ENCODE results near the gene MET. TPM values are rescaled to one million over a fixed set of nuclear protein-coding genes. Genes with fewer than 3 reads are reported as not detected.

The MET gene
- total and polyA plus RNA-seq, 2 donors from 2014 or later = 13.4 to 225 TPM

- no peak for FAIRE-seq
Observed at GRCh38 chr7:116842371-116842770, 170.4 kb downstream of the MET start.

GRCh38 chr7:116843378-116843777 lies 171.4 kb downstream of the MET start:
- DNase-seq (no peak), FAIRE-seq (no peak)
- TF ChIP-seq CTCF (IDR thresholded peaks at IDR 0.05; ENCODE audit: borderline replicate concordance, extremely low read depth, insufficient read depth) = no peak
- Histone ChIP-seq H3K27ac (ENCODE audit: low read depth in 2 of 2, low read length in 2 of 2) (no peak overlapping the region), H3K9ac (ENCODE audit: low read length in 3 of 3) (no peak overlapping the region), H3K27me3 (ENCODE audit: control insufficient read depth, insufficient read depth, low read length) (no peaks in the 10 kb centered on the region), H3K4me3 (ENCODE audit: low read length in 3 of 3) (no peak overlapping the region), H3K36me3 (ENCODE audit: control insufficient read depth in 2 of 3, insufficient read depth in 3 of 3, low read length in 3 of 3) (no peaks in the 10 kb centered on the region), H3K9me3 (ENCODE audit: control insufficient read depth in 2 of 3, insufficient read depth in 1 of 3, low read length in 3 of 3) (no peaks in the 10 kb centered on the region), H3K4me1 (ENCODE audit: control insufficient read depth in 2 of 3, insufficient read depth in 2 of 3, low read depth in 1 of 3, low read length in 3 of 3) (no peaks in the 10 kb centered on the region)
- intact Hi-C loops (cut with DNase I) = no loop called here

More at GRCh38 chr7:116842371-116842770, 170.4 kb downstream of the MET start:
- no peaks in the 10 kb centered on the region for H3K4me1 ChIP-seq (ENCODE audit: control insufficient read depth in 2 of 3, insufficient read depth in 2 of 3, low read depth in 1 of 3, low read length in 3 of 3)
- intact Hi-C loops (cut with DNase I) = no loop called here
- no peak for TF ChIP-seq CTCF (IDR thresholded peaks at IDR 0.05; ENCODE audit: borderline replicate concordance, extremely low read depth, insufficient read depth)
- no peaks in the 10 kb centered on the region for H3K9me3 ChIP-seq (ENCODE audit: control insufficient read depth in 2 of 3, insufficient read depth in 1 of 3, low read length in 3 of 3)
- no peaks in the 10 kb centered on the region for H3K36me3 ChIP-seq (ENCODE audit: control insufficient read depth in 2 of 3, insufficient read depth in 3 of 3, low read length in 3 of 3)
- H3K27me3 ChIP-seq (ENCODE audit: control insufficient read depth, insufficient read depth, low read length) = no peaks in the 10 kb centered on the region
- no peak overlapping the region for H3K9ac ChIP-seq (ENCODE audit: low read length in 3 of 3)
- H3K27ac ChIP-seq (ENCODE audit: low read depth in 2 of 2, low read length in 2 of 2) = no peak overlapping the region
- no peak overlapping the region for H3K4me3 ChIP-seq (ENCODE audit: low read length in 3 of 3)
- no peak for DNase-seq

Other genes starting within 250 kb of the MET start
- gene CAV2, start 172.5 kb upstream of the MET start, total RNA-seq = 50.8 TPM
- gene CAV2, start 172.5 kb upstream of the MET start, polyA plus RNA-seq (ENCODE audit: insufficient read depth, low read depth, low replicate concordance) = 23.1 TPM
- gene CAV1, start 147.2 kb upstream of the MET start, total RNA-seq = 67.2 TPM
- gene CAV1, start 147.2 kb upstream of the MET start, polyA plus RNA-seq (ENCODE audit: insufficient read depth, low read depth, low replicate concordance) = 15.7 TPM
- 295 TPM for gene CAPZA2, start 190.4 kb downstream of the MET start, total RNA-seq
- 130 TPM for gene CAPZA2, start 190.4 kb downstream of the MET start, polyA plus RNA-seq (ENCODE audit: insufficient read depth, low read depth, low replicate concordance)